22Rv1 (cell line): Measurements from ENCODE around the gene SUPT3H.

ENCODE experiments used
- H3K27ac ChIP-seq: fragments of 450-650 bp; 2 replicates; pipeline ENCODE4 v1.5.1; 2017
- ZFX ChIP-seq: fragments of 450-650 bp; IDR thresholded peaks from 2 replicates; pipeline ENCODE4 v1.6.1; 2017; ENCODE audit warnings: antibody characterized with exemption, borderline replicate concordance
- TF ChIP-seq, protein P1 (sequence below): fragments of 450-650 bp; IDR thresholded peaks from 2 replicates; pipeline ENCODE4 v1.5.1; 2017; ENCODE audit warnings: mild to moderate bottlenecking

Gene SUPT3H

DNA sequence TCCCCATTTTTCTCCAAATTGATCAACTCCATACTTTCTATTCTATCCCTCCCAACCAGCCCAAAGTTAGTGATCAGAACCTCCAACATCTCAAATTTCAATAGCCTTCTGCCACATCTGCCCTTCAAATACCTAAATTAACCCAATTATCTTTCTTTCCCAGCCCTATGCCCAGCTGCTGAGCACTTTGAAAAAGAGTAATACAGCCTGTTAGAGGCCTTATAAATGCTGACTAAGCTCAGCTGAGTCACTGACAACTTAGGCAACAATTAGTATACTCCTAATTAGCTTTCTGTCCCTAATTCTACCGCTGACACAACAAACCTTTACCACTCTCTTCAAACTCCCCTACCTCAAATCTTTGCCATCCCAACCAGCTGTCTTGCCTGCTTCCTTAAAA is 26.1 kb downstream of the SUPT3H start:
- H3K27ac ChIP-seq: no peak overlapping the region
- TF ChIP-seq ZFX: no peak
- TF ChIP-seq, protein P1, sequence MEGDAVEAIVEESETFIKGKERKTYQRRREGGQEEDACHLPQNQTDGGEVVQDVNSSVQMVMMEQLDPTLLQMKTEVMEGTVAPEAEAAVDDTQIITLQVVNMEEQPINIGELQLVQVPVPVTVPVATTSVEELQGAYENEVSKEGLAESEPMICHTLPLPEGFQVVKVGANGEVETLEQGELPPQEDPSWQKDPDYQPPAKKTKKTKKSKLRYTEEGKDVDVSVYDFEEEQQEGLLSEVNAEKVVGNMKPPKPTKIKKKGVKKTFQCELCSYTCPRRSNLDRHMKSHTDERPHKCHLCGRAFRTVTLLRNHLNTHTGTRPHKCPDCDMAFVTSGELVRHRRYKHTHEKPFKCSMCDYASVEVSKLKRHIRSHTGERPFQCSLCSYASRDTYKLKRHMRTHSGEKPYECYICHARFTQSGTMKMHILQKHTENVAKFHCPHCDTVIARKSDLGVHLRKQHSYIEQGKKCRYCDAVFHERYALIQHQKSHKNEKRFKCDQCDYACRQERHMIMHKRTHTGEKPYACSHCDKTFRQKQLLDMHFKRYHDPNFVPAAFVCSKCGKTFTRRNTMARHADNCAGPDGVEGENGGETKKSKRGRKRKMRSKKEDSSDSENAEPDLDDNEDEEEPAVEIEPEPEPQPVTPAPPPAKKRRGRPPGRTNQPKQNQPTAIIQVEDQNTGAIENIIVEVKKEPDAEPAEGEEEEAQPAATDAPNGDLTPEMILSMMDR: no peak

DNA sequence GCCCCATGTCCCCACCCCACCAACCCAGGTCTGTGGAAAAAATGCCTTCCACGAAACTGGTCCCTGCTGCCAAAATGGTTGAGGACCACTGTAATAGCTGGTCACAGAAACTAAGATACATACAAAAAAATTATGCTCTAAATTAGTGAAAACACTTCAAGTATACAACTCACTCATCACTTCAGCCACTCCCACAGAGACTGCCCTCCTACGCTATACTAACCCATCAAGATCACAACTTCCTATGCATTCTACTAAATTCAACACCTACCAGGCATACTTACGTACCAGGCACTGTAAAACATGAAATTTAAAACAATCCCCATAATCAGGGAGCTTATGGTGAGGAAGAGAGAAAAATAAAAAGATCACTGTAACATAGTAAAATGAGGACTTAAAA is 26.7 kb downstream of the SUPT3H start:
- H3K27ac ChIP-seq: no peak overlapping the region
- no peak for TF ChIP-seq ZFX
- TF ChIP-seq, protein P1: no peak

DNA sequence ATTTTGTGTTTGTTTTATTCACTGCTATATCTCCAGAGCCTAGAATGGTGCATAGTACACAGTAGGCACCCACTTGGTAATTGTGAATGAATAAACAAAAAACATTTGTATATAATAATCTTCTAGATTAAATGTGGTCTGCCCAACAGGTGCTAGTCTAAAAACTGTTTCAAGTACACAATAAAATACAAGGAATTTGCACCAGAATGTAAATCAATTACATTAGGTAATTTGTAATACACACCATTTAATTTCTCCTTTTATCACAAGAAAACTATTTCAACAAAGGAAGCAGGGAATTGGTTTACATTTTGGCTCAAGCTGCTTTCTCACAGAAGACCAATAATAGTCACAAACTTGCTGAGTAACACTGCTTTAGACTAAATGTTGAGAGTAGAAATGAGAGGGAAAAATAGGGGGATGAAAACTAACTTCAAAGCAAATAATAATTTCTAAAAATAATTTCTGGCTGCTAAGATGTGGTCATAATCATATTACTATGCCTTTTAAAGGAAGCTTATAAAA is 27.5 kb downstream of the SUPT3H start:
- H3K27ac ChIP-seq: no peak overlapping the region
- TF ChIP-seq, protein P1: no peak
- no peak for TF ChIP-seq ZFX

DNA sequence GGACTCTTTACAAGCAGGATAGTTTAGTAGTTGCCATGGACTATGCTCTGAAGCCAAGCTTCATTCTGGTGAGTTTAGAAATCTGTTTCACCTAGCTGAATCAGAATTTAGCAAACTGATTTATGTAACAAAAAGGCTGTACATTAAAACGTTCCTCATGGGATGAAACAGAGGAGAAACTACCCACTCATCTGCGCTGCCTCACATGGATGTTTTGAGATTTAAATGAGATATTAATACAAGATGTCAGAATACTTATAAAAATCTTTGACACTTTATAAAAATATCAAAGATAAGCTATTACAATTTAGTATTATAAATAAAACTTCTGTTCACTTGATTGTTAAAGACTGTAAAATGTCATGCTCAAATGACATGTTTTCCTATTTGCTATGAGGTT is 32.8 kb downstream of the SUPT3H start:
- no peak for TF ChIP-seq ZFX
- TF ChIP-seq, protein P1: no peak
- no peak overlapping the region for H3K27ac ChIP-seq

DNA sequence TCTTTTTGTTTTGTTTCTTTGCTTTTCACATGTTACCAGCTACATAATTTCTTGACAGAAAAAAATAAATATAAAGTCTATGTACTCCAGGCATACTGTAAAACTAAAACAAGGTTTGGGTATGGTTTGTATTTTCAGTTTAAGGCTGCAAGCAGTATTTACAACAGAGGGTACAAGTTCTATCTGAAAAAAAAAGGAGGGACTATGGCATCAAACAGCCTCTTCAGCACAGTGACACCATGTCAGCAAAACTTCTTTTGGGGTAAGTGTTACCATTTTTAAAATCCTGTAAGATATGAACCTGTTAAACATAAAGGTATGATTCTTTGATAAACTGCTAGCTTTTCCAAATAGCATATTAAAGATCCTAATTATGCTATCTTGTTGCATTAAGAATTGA is 49.2 kb downstream of the SUPT3H start:
- H3K27ac ChIP-seq: no peak overlapping the region
- TF ChIP-seq ZFX: no peak
- TF ChIP-seq, protein P1: no peak

DNA sequence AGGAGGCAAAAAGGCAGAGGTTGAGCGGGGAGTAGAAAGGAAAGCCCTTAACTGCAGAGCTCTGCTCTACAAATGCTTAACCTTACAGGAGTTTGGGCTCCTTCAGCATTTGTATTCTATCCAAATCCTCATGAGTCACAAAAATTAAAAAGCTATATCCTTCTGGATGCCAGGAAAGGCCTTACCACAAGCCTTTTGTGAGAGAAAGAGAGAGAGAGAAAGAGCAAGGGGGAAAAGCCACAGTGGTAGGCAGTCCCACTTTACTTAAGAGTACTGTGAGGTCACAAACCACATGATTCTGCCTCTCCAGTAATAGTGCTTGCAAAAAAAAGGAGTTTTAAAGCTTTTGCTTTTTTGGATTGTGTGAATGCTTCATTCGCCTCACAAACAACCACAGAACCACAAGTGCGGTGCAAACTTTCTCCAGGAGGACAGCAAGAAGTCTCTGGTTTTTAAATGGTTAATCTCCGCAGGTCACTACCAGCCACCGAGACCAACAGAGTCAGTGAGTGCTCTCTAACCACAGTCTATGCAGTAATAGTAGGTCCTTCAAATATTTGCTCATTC is 49.7 kb downstream of the SUPT3H start, which contains the start of gene RUNX2:
RUNX2 (plus strand) TSS at position 375 of the 567 bp plus-strand sequence. CDS start 397 bp downstream, outside the sequence.
- no peak within 1 kb of the TSS for H3K27ac ChIP-seq
- TF ChIP-seq, protein P1: no peak
- TF ChIP-seq ZFX: no peak

DNA sequence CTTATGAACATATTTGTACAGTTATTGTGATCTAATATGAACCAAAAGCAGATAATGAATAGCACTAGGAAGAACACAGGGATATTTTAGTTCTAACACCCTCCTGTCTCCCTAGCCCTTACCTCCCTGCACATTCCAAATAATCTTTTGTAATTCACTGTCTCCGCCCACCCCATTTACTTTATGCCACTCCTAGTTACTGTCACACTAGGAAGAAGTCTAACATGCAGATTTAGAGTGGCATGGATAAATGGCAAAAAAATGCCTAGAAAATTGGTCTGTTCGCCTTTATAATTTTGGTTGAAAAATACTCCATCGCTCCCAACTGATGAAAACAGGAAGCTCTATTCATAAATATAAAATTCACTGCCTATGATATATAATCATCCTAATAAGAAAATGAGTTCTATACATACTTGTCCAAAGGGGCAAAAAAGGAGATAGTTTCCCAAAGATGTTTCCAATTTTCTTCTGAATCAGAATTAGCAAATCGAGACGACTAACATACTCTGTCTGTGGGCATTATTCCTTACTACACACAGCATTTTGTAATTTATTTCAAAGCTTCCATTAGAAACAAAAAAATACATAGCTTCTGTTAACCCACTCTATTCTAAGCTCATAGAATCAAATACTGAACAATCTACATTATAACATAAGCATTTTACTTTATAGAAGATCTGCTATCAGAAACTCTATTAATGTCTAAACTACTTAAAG is 50.9 kb downstream of the SUPT3H start:
- H3K27ac ChIP-seq: no peak overlapping the region
- TF ChIP-seq, protein P1: no peak
- no peak for TF ChIP-seq ZFX
